ENCODE data around the gene FNDC3B.

FNDC3B gene

DNA sequence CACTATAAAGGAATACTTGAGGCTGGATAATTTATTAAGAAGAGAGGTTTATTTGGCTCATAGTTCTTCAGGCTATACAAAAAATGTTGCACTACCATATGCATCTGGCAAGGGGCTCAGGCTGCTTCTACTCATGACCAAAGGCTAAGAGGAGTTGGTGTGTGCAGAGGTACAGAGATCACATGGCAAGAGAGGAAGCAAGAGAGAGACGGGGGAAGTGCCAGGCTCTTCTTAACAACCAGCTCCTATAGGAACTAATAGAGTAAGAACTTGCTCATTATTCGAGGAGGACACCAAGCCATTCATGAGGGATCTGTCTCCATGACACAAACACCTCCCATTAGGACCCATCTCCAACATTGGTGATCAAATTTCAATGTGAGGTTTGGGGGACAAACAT is 6.0 kb upstream of the FNDC3B start:
- Histone ChIP-seq H3K9me3 (ENCODE audit: insufficient read depth, low read depth, low read length) (no peaks in the 10 kb centered on the region), H2AFZ (ENCODE audit: low read length) (no peak overlapping the region), H3K4me3 (ENCODE audit: low read length, poor library complexity, severe bottlenecking) (no peak overlapping the region), H3K27me3 (ENCODE audit: insufficient read depth, low read length, poor library complexity, severe bottlenecking) (no peaks in the 10 kb centered on the region), H3K79me2 (ENCODE audit: insufficient read depth, low read length) (no peaks in the 10 kb centered on the region), H3K36me3 (ENCODE audit: insufficient read depth, low read length) (no peaks in the 10 kb centered on the region), H3K4me1 (ENCODE audit: insufficient read depth, low read length, poor library complexity, severe bottlenecking) (peaks cover 4% of the 10 kb centered on the region), H3K9me2 (replicated peaks; ENCODE audit: low read depth, low read length) (no peaks in the 10 kb centered on the region), H3K4me2 (ENCODE audit: low read depth, low read length, poor library complexity, severe bottlenecking) (no peak overlapping the region), H3K9ac (ENCODE audit: low read depth, low read length, poor library complexity, severe bottlenecking) (no peak overlapping the region), H4K20me1 (ENCODE audit: insufficient read depth, low read length, poor library complexity, severe bottlenecking) (no peaks in the 10 kb centered on the region), H3F3A (ENCODE audit: low read depth) (no peaks in the 10 kb centered on the region)
- TF ChIP-seq EZH2phosphoT487 (IDR thresholded peaks at IDR 0.05; ENCODE audit: borderline replicate concordance), result no peak
- TF ChIP-seq, protein P1, sequence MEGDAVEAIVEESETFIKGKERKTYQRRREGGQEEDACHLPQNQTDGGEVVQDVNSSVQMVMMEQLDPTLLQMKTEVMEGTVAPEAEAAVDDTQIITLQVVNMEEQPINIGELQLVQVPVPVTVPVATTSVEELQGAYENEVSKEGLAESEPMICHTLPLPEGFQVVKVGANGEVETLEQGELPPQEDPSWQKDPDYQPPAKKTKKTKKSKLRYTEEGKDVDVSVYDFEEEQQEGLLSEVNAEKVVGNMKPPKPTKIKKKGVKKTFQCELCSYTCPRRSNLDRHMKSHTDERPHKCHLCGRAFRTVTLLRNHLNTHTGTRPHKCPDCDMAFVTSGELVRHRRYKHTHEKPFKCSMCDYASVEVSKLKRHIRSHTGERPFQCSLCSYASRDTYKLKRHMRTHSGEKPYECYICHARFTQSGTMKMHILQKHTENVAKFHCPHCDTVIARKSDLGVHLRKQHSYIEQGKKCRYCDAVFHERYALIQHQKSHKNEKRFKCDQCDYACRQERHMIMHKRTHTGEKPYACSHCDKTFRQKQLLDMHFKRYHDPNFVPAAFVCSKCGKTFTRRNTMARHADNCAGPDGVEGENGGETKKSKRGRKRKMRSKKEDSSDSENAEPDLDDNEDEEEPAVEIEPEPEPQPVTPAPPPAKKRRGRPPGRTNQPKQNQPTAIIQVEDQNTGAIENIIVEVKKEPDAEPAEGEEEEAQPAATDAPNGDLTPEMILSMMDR (conservative IDR thresholded peaks at IDR 0.05; ENCODE audit: low read length), result no peak

DNA sequence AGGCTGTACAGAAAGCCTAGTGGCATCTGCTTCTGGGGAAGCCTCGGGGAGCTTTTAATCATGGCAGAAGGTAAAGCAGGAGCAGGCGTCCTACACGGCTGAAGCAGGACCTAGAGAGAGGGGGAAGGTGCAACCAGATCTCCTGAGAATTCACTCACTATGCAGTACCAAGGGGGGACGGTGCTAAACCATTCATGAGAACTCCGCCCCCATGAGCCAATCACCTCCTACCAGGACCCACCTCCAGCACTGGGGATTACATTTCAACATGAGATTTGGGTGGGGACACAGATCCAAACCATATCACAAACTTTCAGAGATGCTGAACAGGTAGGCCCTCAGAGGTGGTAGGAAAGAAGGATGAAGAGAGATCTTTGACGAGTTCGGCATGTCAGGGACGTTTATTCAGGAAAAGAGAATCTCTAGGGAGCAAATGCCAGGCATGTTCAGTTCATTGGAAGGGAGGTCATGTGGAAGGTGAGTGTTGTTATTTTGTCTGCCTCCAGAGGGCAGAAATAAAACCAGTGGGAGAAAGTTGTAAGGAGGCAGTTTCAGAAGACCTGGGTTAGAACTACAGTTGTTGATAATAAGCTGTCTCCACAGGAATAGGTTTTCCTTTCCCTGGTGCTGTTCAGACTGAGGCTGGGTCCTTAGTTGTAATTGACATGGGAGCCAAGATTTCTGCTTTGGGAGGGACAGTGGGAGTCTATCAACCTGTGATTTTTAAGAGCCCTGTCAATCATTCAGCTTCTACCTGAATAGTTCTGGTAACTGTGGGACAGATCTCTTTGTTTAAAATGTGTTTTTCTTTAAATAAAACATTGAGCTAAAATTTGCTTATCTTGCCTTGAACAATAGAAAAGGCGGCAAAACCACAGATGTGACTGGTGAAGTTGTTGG is 4.3 kb upstream of the FNDC3B start:
- TF ChIP-seq, protein P1 (conservative IDR thresholded peaks at IDR 0.05; ENCODE audit: low read length), result peak; percentile 63
- no peak for TF ChIP-seq EZH2phosphoT487 (IDR thresholded peaks at IDR 0.05; ENCODE audit: borderline replicate concordance)
- Histone ChIP-seq H3K79me2 (ENCODE audit: insufficient read depth, low read length) (peaks cover 6% of the 10 kb centered on the region), H2AFZ (ENCODE audit: low read length) (no peak overlapping the region), H4K20me1 (ENCODE audit: insufficient read depth, low read length, poor library complexity, severe bottlenecking) (no peaks in the 10 kb centered on the region), H3K36me3 (ENCODE audit: insufficient read depth, low read length) (no peaks in the 10 kb centered on the region), H3K9me2 (replicated peaks; ENCODE audit: low read depth, low read length) (no peaks in the 10 kb centered on the region), H3K27me3 (ENCODE audit: insufficient read depth, low read length, poor library complexity, severe bottlenecking) (no peaks in the 10 kb centered on the region), H3F3A (ENCODE audit: low read depth) (no peaks in the 10 kb centered on the region), H3K4me2 (ENCODE audit: low read depth, low read length, poor library complexity, severe bottlenecking) (no peak overlapping the region), H3K4me3 (ENCODE audit: low read length, poor library complexity, severe bottlenecking) (no peak overlapping the region), H3K9ac (ENCODE audit: low read depth, low read length, poor library complexity, severe bottlenecking) (no peak overlapping the region), H3K9me3 (ENCODE audit: insufficient read depth, low read depth, low read length) (no peaks in the 10 kb centered on the region), H3K4me1 (ENCODE audit: insufficient read depth, low read length, poor library complexity, severe bottlenecking) (no peaks in the 10 kb centered on the region)

DNA sequence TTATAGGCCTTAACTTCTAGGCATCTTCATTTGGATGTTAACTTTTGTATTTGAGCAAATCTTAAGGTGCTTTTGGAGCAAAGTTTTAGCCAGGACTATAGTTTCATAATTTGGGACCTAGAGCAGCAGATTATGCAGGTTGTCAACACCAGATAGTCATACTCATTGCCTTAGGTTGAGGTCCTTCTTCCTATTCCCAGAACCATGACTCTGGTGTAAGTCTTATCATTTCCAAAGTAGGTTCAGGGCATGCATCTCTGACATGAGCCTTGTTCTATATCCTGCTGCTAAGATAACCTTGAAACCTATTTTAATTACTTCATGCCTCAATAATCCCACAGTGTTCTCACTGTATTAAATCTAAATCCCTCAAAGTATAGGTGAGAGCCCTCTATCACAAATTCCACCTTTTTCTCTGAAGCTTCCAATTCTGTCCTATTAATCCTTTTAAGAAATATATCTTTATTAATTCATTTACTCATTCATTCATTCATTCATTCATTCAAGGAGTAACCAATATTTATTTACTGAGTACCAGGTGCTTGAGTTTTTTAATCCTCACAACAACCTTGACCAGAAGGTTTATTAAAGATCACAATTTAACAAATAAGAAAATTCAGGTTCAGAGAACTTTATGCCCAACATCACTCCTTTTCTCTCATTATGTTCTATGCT is 2.7 kb upstream of the FNDC3B start:
- Histone ChIP-seq H3K4me1 (ENCODE audit: insufficient read depth, low read length, poor library complexity, severe bottlenecking) (peaks cover 10% of the 10 kb centered on the region), H3K9me3 (ENCODE audit: insufficient read depth, low read depth, low read length) (no peaks in the 10 kb centered on the region), H3K4me3 (ENCODE audit: low read length, poor library complexity, severe bottlenecking) (no peak overlapping the region), H3K9me2 (replicated peaks; ENCODE audit: low read depth, low read length) (no peaks in the 10 kb centered on the region), H3K9ac (ENCODE audit: low read depth, low read length, poor library complexity, severe bottlenecking) (no peak overlapping the region), H3F3A (ENCODE audit: low read depth) (no peaks in the 10 kb centered on the region), H2AFZ (ENCODE audit: low read length) (no peak overlapping the region; the same call in 1 of the 2 replicates), H3K36me3 (ENCODE audit: insufficient read depth, low read length) (no peaks in the 10 kb centered on the region), H3K27me3 (ENCODE audit: insufficient read depth, low read length, poor library complexity, severe bottlenecking) (no peaks in the 10 kb centered on the region), H4K20me1 (ENCODE audit: insufficient read depth, low read length, poor library complexity, severe bottlenecking) (peaks cover 11% of the 10 kb centered on the region), H3K4me2 (ENCODE audit: low read depth, low read length, poor library complexity, severe bottlenecking) (no peak overlapping the region), H3K79me2 (ENCODE audit: insufficient read depth, low read length) (peaks cover 23% of the 10 kb centered on the region)
- TF ChIP-seq EZH2phosphoT487 (IDR thresholded peaks at IDR 0.05; ENCODE audit: borderline replicate concordance), result no peak
- TF ChIP-seq, protein P1 (conservative IDR thresholded peaks at IDR 0.05; ENCODE audit: low read length), result no peak

Data from Loucy (cell line).